AG04450 (cell line): Measurements from ENCODE around the gene TRAF3. TPM values are rescaled to one million over a fixed set of nuclear protein-coding genes. Genes with fewer than 3 reads are reported as not detected.

ENCODE experiments used
- CTCF ChIA-PET: fragments of 300-600, 350-600 bp; formaldehyde crosslinking; extraction: SDS; loops from one replicate; lab custom pipeline; 2022; ENCODE audit warnings: antibody characterized with exemption, inconsistent platforms; lab: Charles Lee
- POLR2A ChIA-PET: fragments of 350-600 bp; formaldehyde crosslinking; extraction: SDS; loops from one replicate; lab custom pipeline; 2021; ENCODE audit warnings: antibody characterized with exemption, inconsistent platforms; lab: Yijun Ruan, JAX
- DNase-seq: peaks from one replicate; pipeline ENCODE4 v3.0.0-alpha.2; 2011; ENCODE audit warnings: low read depth, low spot score
- H3K27ac ChIP-seq: one replicate; pipeline ENCODE4 v1.5.1; 2012; ENCODE audit warnings: low read depth, low read length, control low read depth
- H3K27me3 ChIP-seq: one replicate; pipeline ENCODE4 v1.6.0; 2012; ENCODE audit warnings: low read length; ENCODE audit not compliant: control insufficient read depth, insufficient read depth
- H3K4me3 ChIP-seq: 2 replicates; pipeline ENCODE4 v1.5.1; 2011; ENCODE audit warnings: mild to moderate bottlenecking, low read depth, low read length, control low read depth
- H3K9me3 ChIP-seq: 2 replicates; pipeline ENCODE4 v1.5.1; 2012; ENCODE audit warnings: low read length; ENCODE audit not compliant: control insufficient read depth, insufficient read depth
- polyA plus RNA-seq: library from polyadenylated mRNA; depleted of rRNA; stranded (reverse); fragments of >200 nt; gene quantifications from 2 replicates; pipeline ENCODE4 v1.2.3, GENCODE V29; 2011
- TF ChIP-seq, protein P1 (sequence below): IDR thresholded peaks from 2 replicates; pipeline ENCODE4 v1.5.1; 2011; ENCODE audit warnings: low read depth, low read length, control low read depth, inconsistent platforms

The TRAF3 gene
- polyA plus RNA-seq, 1 experiment, result 24.9 TPM

DNA sequence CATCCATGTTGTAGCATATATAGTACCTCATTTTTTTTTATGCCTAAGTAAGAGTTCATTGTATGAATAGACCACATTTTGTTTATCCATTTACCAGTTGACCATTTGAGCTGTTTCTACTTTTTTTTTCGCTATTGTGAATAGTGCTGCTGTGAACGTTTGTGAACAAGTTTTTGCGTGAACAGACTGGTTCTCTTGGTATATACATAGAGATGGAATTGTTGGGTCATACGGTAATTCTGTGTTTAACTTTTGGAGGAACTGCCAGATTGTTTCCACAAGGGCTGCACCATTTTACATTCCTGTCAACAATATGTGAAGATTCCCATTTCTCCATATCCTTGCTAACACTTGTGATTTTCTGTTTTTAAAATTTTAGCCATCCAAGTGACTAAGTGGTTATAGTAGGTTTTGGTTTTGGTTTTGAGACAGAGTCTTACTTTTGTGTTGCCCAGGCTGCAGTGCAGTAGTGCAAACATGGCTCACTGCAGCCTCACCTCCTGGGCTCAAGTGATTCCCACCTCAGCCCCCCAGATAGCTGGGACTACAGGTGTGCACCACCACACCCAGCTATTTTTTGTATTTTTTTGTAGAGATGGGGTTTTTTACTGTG, 76.9 kb downstream of the TRAF3 start:
- TF ChIP-seq, protein P1, sequence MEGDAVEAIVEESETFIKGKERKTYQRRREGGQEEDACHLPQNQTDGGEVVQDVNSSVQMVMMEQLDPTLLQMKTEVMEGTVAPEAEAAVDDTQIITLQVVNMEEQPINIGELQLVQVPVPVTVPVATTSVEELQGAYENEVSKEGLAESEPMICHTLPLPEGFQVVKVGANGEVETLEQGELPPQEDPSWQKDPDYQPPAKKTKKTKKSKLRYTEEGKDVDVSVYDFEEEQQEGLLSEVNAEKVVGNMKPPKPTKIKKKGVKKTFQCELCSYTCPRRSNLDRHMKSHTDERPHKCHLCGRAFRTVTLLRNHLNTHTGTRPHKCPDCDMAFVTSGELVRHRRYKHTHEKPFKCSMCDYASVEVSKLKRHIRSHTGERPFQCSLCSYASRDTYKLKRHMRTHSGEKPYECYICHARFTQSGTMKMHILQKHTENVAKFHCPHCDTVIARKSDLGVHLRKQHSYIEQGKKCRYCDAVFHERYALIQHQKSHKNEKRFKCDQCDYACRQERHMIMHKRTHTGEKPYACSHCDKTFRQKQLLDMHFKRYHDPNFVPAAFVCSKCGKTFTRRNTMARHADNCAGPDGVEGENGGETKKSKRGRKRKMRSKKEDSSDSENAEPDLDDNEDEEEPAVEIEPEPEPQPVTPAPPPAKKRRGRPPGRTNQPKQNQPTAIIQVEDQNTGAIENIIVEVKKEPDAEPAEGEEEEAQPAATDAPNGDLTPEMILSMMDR, result no peak
- CTCF ChIA-PET, result interaction anchor here (0.7 kb wide), 1 partner anchor 528 kb away, joined by 4 read pairs; no protein-coding TSS in a partner anchor
- H3K9me3 ChIP-seq, result no peaks in the 10 kb centered on the region
- POLR2A ChIA-PET, result no interaction called here
- no peak overlapping the region for H3K4me3 ChIP-seq
- H3K27ac ChIP-seq, result no peak overlapping the region
- DNase-seq, result no peak
- no peaks in the 10 kb centered on the region for H3K27me3 ChIP-seq

DNA sequence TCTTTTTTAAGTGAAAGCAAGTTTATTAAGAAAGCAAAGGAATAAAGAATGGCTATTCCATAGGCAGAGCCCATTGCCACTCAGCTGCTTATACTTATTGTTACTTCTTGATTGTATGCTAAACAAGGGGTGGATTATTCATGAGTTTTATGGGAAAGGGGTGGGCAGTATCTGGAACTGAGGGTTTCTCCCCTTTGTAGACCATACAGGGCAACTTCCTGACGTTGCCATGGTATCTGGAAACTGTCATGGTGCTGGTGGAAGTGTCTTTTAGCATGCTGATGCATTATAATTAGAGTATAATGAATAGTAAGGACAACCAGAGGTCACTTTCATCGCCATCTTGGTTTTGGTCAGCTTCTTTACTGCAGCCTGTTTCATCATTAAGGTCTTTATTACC, 78.9 kb downstream of the TRAF3 start:
- ChIA-PET CTCF (no interaction called here), POLR2A (no interaction called here)
- no peak for DNase-seq
- Histone ChIP-seq H3K27ac (no peak overlapping the region), H3K9me3 (no peaks in the 10 kb centered on the region), H3K27me3 (no peaks in the 10 kb centered on the region), H3K4me3 (no peak overlapping the region)
- TF ChIP-seq, protein P1, result no peak

DNA sequence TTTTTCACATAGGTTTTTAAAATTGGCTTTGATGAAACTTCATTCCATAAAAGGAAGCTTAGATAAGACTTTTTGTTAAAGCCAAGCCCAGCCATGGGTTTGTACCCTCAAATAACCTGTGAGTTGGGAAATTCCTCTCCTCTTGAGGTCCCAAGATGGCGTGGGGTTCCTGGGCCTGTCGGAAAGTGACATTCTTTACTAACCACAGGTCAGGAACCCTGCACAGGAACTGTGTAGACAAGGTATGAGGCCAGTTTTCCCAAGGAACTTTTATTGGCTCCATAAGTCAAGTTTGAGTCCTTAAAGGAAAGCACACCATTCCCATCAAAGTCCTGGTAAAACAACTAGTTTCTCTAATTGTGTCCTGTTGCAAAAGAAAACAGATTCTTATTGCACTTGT, 80.2 kb downstream of the TRAF3 start:
- CTCF ChIA-PET, result no interaction called here
- H3K4me3 ChIP-seq, result no peak overlapping the region
- DNase-seq, result no peak
- H3K27me3 ChIP-seq, result no peaks in the 10 kb centered on the region
- no peak overlapping the region for H3K27ac ChIP-seq
- no peaks in the 10 kb centered on the region for H3K9me3 ChIP-seq
- TF ChIP-seq, protein P1, result no peak
- POLR2A ChIA-PET, result no interaction called here

DNA sequence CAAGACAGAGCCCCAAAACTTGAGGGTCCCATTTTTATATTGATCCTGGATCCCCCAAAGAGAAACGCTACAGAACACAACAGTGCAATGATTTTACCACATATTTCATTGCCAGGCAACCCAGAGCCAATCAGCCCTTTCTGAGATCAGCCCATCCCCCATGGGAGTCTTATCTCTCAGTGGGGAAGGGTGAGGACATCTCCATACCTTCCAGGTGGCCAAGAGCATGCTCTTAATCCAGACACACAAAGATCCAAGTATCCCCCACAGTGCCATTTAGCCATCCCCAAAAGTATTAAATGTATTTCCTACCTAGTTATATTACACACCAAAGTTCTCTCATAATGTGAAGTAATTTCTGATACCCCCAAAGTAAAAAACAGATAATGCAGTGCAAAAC, 82.7 kb downstream of the TRAF3 start:
- Histone ChIP-seq H3K9me3 (no peaks in the 10 kb centered on the region; the same call in 1 of the 2 replicates), H3K27me3 (no peaks in the 10 kb centered on the region), H3K4me3 (no peak overlapping the region), H3K27ac (no peak overlapping the region)
- ChIA-PET POLR2A (no interaction called here), CTCF (no interaction called here)
- TF ChIP-seq, protein P1, result no peak
- no peak for DNase-seq

DNA sequence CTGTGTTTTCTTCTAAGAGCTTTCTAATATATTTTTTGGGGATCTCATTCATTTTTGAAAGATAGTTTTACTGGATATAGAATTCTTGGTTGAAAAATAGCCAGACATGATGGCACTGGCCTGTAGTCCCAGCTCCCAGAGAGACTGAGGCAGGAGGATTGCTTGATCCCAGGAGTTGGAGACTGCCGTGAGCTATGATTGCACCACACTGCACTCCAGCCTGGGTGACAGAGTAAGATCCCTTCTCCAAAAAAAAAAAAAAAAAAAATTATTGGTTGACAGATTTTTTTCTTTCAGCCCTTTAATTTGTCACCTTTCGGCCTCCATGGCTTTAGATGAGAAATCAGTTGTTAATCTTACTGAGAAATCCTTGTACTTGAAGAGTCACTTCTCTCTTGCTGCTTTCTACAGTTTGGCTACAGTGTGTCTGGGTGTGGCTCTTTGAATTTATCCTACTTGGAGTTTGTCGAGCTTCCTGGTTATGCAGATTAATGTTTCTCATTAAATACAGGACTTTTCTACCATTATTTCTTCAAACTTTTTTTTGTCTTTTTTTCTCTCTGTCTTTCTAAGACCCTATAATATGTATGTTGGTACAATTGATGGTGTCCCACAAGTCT, 85.0 kb downstream of the TRAF3 start:
- no peak overlapping the region for H3K4me3 ChIP-seq
- no peak overlapping the region for H3K27ac ChIP-seq
- H3K27me3 ChIP-seq, result no peaks in the 10 kb centered on the region
- ChIA-PET POLR2A (no interaction called here), CTCF (no interaction called here)
- TF ChIP-seq, protein P1, result no peak
- no peak for DNase-seq
- no peaks in the 10 kb centered on the region; the same call in 1 of the 2 replicates for H3K9me3 ChIP-seq
